HepG2 (cell line): ENCODE measurements around the gene SH2D7.

Experiments
- ATF3 ChIP-seq: sonication (generic); formaldehyde crosslinking; IDR thresholded peaks from 2 replicates; pipeline ENCODE4 v1.4.0; 2020; ENCODE audit warnings: missing genetic modification reagents
- DPF2 ChIP-seq: sonication (generic); formaldehyde crosslinking; IDR thresholded peaks from 2 replicates; pipeline ENCODE4 v1.4.0; 2020; ENCODE audit warnings: mild to moderate bottlenecking, low read depth, missing genetic modification reagents, borderline replicate concordance
- E2F2 ChIP-seq: sonication (generic); formaldehyde crosslinking; IDR thresholded peaks from 2 replicates; pipeline ENCODE4 v1.4.0; 2020; ENCODE audit warnings: missing genetic modification reagents, borderline replicate concordance
- EP300 ChIP-seq, 3 experiments: sonication (generic) in 1 of 3; formaldehyde crosslinking in 1 of 3; IDR thresholded peaks; 2 replicates each; pipeline versions ENCODE4 v1.5.1 to v1.6.1; 2011 to 2020; ENCODE audit warnings: low read depth in 2 of 3, low read length in 2 of 3, borderline replicate concordance in 1 of 3, improper control_type of control experiment in 1 of 3, mild to moderate bottlenecking in 1 of 3, missing genetic modification reagents in 1 of 3, moderate library complexity in 1 of 3
- KAT7 ChIP-seq: IDR thresholded peaks from 2 replicates; pipeline ENCODE4 v1.6.1; 2018; ENCODE audit warnings: borderline replicate concordance, missing compliant biosample characterization
- XRCC5 ChIP-seq: fragments of 200-400 bp; formaldehyde crosslinking; optimal IDR thresholded peaks from 2 replicates; pipeline ENCODE3; 2017; ENCODE audit warnings: mild to moderate bottlenecking, low read length
- YY1 ChIP-seq: IDR thresholded peaks from 2 replicates; pipeline ENCODE4 v1.6.1; 2011; ENCODE audit warnings: low read length, low read depth, moderate library complexity, mild to moderate bottlenecking; ENCODE audit not compliant: insufficient read depth, insufficient replicate concordance
- ZFP62 ChIP-seq: sonication (generic); formaldehyde crosslinking; IDR thresholded peaks from 2 replicates; pipeline ENCODE4 v1.4.0; 2020; ENCODE audit warnings: missing genetic modification reagents

DNA sequence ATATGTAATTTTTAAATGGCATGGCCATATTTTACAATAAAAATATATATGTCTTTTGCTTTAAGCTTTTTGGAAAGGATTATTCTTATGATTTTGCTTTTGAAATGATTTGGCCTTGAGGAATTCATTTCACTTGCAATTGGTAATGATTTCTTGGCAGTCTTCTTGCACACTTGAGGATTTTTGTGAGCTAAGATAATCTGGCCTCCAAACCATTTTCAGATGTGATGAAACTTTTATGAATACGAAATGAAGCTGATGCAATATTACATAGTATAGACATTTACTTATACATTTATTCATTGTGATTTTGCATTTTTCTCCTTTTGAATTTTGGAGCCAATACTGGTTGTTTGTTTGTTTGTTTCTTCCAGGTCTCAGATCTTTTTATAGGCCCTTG, 6.4 kb upstream of the SH2D7 start:
- TF ChIP-seq XRCC5 = no peak
- TF ChIP-seq ATF3 = no peak
- TF ChIP-seq E2F2 (CRISPR knock-in tag) = no peak
- no peak for TF ChIP-seq EP300 (IDR thresholded peaks at IDR 0.05; ENCODE audit: low read depth in 2 of 2, low read length in 2 of 2)
- no peak for TF ChIP-seq EP300 (CRISPR knock-in tag; IDR thresholded peaks at IDR 0.05; ENCODE audit: borderline replicate concordance)
- no peak for TF ChIP-seq DPF2 (CRISPR knock-in tag)
- TF ChIP-seq KAT7 (CRISPR knock-in tag) = no peak
- no peak for TF ChIP-seq YY1
- no peak for TF ChIP-seq ZFP62
